Body of pancreas (tissue), 4 donors: ENCODE results near the gene SLC9A6. TPM values are rescaled to one million over a fixed set of nuclear protein-coding genes. Genes with fewer than 3 reads are reported as not detected.

Experiments
- ATAC-seq: fragments of 150-250 bp; one replicate; pipeline ENCODE4 v1.9.1; 2016
- DNase-seq, 4 donors: peaks; one replicate each; pipeline ENCODE4 v3.0.0-alpha.2; 2019
- H3K27ac ChIP-seq, 4 donors: fragments of 200-600 bp; sonication (generic); 1 replicate in 3 of 4; 2 replicates in 1 of 4; pipeline versions ENCODE4 v1.5.1 to v1.6.1; 2016 to 2019; ENCODE audit warnings: mild to moderate bottlenecking in 1 of 4, mixed read lengths in 1 of 4, moderate library complexity in 1 of 4
- H3K27me3 ChIP-seq, 2 donors: fragments of 200-600 bp; sonication (generic); one replicate each; pipeline ENCODE4 v1.6.0; 2016; ENCODE audit warnings: mild to moderate bottlenecking in 1 of 2
- H3K36me3 ChIP-seq, 2 donors: fragments of 200-600 bp; sonication (generic); replicated peaks in 1 of 2; 2 replicates each; pipeline ENCODE4 v1.5.1; 2016; ENCODE audit warnings: low read depth in 2 of 2; ENCODE audit not compliant: insufficient read depth in 1 of 2
- H3K4me1 ChIP-seq: fragments of 200-600 bp; sonication (generic); one replicate; pipeline ENCODE4 v1.6.0; 2016
- H3K4me3 ChIP-seq, 2 donors: fragments of 200-600 bp; sonication (generic); 1 replicate in 1 of 2; 2 replicates in 1 of 2; pipeline ENCODE4 v1.5.1; 2016 to 2019
- H3K9me3 ChIP-seq, 3 donors: fragments of 200-600 bp; sonication (generic); 1 replicate in 2 of 3; 2 replicates in 1 of 3; pipeline ENCODE4 v1.5.1; 2016
- POLR2A ChIP-seq, 3 donors: fragments of 450-650 bp; IDR thresholded peaks; one replicate each; pipeline ENCODE4 v1.6.1; 2016; ENCODE audit warnings: antibody characterized with exemption in 3 of 3, mild to moderate bottlenecking in 2 of 3
- WGBS, 2 donors: methylation state at CpG; one replicate each; pipeline ENCODE4 v1.1.5; 2017; 5-methylcytosine and 5-hydroxymethylcytosine counted together
- intact Hi-C: fragments of 100-400 bp; cut with DNase I; formaldehyde crosslinking; loops from one replicate; pipeline ENCODE4 v1.15.1; 2023
- total RNA-seq, 2 donors: library from RNA; depleted of rRNA; stranded (reverse); fragments of >200 nt; gene quantifications; one replicate each; pipeline ENCODE4 v1.1.0, GENCODE V29; 2016
- TF ChIP-seq, protein P1 (sequence below), 7 experiments: fragments of 450-650 bp in 4 of 7; fragments of 200-600 bp in 3 of 7; sonication (generic) in 3 of 7; IDR thresholded peaks; one replicate each; pipeline ENCODE4 v1.5.1; 2016 to 2019; ENCODE audit warnings: antibody characterized with exemption in 7 of 7

SLC9A6 gene
- total RNA-seq = 1 to 10 TPM; 1.6 to 6.2 TPM

DNA sequence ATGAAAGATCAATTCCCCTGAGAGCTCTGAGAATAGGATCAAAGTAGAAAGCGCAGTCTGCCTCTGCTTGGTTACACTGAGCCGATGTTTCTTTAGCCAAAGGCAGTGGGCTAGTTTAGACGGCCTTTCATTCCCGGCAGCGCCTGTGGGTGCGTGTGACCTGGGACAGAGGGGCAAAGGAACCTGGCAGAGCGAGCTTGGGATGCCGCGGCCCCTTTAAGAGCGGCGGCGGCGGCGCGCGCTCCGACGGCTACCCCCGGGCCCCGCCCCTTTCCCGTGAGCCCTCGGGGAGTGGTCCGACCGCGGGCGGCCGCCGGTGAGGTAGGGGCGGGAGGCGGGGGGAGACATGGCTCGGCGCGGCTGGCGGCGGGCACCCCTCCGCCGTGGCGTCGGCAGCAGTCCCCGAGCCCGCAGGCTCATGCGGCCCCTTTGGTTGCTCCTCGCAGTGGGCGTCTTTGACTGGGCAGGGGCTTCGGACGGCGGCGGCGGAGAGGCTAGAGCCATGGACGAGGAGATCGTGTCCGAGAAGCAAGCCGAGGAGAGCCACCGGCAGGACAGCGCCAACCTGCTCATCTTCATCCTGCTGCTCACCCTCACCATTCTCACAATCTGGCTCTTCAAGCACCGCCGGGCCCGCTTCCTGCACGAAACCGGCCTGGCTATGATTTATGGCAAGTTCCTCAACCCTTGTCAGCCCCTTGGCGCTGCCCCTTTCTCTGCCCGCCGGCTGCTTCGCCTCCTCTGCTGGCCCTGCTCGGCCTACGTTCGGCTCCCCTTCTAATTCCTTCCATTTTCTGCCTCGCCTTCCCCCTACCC lies at the start of gene SLC9A6:
Gene SLC9A6 (plus strand): TSS at position 279 of the 816 bp plus-strand sequence. CDS start 224 bp downstream, at position 503.
- no peaks in the 10 kb centered on the region for H3K36me3 ChIP-seq
- intact Hi-C loops = no loop called here
- H3K4me3 ChIP-seq = peak within 1 kb of the TSS; percentile 41 to 48
- peak; percentile 70 to 84 (median 74) for DNase-seq
- TF ChIP-seq, protein P1, sequence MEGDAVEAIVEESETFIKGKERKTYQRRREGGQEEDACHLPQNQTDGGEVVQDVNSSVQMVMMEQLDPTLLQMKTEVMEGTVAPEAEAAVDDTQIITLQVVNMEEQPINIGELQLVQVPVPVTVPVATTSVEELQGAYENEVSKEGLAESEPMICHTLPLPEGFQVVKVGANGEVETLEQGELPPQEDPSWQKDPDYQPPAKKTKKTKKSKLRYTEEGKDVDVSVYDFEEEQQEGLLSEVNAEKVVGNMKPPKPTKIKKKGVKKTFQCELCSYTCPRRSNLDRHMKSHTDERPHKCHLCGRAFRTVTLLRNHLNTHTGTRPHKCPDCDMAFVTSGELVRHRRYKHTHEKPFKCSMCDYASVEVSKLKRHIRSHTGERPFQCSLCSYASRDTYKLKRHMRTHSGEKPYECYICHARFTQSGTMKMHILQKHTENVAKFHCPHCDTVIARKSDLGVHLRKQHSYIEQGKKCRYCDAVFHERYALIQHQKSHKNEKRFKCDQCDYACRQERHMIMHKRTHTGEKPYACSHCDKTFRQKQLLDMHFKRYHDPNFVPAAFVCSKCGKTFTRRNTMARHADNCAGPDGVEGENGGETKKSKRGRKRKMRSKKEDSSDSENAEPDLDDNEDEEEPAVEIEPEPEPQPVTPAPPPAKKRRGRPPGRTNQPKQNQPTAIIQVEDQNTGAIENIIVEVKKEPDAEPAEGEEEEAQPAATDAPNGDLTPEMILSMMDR (IDR thresholded peaks at IDR 0.05) = no peak
- TF ChIP-seq POLR2A (IDR thresholded peaks at IDR 0.05) = peak in 2 of 3 donors; percentile 36 to 38
- no peaks in the 10 kb centered on the region for H3K27me3 ChIP-seq
- 0 to 1% methylated on average over 16 to 38 of the region's 68 CpGs for WGBS, 2 donors
- peak; percentile 99 for ATAC-seq
- H3K27ac ChIP-seq = peak within 1 kb of the TSS; percentile 53 to 74 (median 66)
- H3K4me1 ChIP-seq = peaks cover 7% of the 10 kb centered on the region
- no peaks in the 10 kb centered on the region for H3K9me3 ChIP-seq

DNA sequence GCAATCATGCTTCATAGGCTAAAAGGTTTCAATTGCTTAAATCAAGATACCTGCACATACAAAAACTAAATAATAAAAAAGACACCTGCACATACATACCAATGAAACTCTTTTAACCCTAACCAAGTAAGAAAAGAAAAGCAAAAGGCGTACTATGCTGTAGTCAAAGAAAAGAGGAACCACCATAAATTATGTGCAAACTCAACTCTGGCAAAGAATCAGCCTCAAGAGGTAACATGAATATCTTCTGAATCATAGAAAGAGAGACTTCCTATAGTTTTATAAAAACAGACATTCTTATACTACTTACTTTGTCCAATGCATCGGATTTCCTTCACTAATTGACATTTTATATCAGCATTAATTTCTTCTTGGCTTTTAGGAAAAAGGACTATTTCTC lies 40.7 kb upstream of the SLC9A6 start:
- H3K27ac ChIP-seq = no peak overlapping the region
- H3K36me3 ChIP-seq = no peaks in the 10 kb centered on the region
- H3K9me3 ChIP-seq = no peaks in the 10 kb centered on the region
- WGBS, 2 donors = 63 to 90% methylated on average over 2 of the region's 2 CpGs
- no peak overlapping the region for H3K4me3 ChIP-seq
- DNase-seq (no peak), ATAC-seq (no peak)
- no peak for TF ChIP-seq POLR2A (IDR thresholded peaks at IDR 0.05)
- TF ChIP-seq, protein P1 (IDR thresholded peaks at IDR 0.05) = no peak
- intact Hi-C loops = no loop called here
- H3K27me3 ChIP-seq = no peaks in the 10 kb centered on the region
- no peaks in the 10 kb centered on the region for H3K4me1 ChIP-seq

DNA sequence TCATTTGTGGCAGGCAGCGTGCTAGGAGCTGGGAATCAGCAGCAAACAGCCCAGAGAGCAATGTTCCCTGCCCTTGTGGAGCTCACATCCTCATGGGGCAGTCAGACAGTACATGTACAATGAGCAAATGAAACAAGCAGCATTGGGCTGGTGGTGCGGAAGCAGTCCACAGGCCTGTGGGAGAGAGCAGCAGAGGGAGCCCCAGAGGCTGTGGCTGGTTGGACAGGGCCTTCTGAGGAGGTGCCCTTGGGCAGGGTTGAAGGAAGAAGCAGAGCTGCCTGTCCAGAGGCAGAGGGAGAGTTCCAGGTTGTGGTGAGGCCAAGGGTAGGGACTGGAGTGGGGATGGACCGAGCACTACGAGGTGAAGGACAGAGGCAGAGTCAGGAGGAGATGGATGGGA lies 33.9 kb upstream of the SLC9A6 start:
- no peak for ATAC-seq
- TF ChIP-seq, protein P1 (IDR thresholded peaks at IDR 0.05) = no peak
- no peak for TF ChIP-seq POLR2A (IDR thresholded peaks at IDR 0.05)
- no peaks in the 10 kb centered on the region for H3K4me1 ChIP-seq
- H3K27me3 ChIP-seq = no peaks in the 10 kb centered on the region
- intact Hi-C loops = no loop called here
- no peak overlapping the region for H3K4me3 ChIP-seq
- H3K27ac ChIP-seq = no peak overlapping the region
- H3K9me3 ChIP-seq = no peaks in the 10 kb centered on the region
- WGBS, 2 donors = 71 to 86% methylated on average over 3 to 4 of the region's 4 CpGs
- no peak for DNase-seq
- no peaks in the 10 kb centered on the region for H3K36me3 ChIP-seq

GRCh38 chrX:135973025-135973547 lies 12.1 kb upstream of the SLC9A6 start:
- ATAC-seq (peak; percentile 9), DNase-seq (peak; percentile 8 to 14 (median 10))
- TF ChIP-seq POLR2A (IDR thresholded peaks at IDR 0.05) = no peak
- TF ChIP-seq, protein P1 (IDR thresholded peaks at IDR 0.05) = no peak
- Histone ChIP-seq H3K27me3 (no peaks in the 10 kb centered on the region), H3K27ac (peak overlapping the region; percentile 77 to 97 (median 90)), H3K4me3 (peak overlapping the region; percentile 18 to 56), H3K36me3 (no peaks in the 10 kb centered on the region), H3K4me1 (peaks cover 12% of the 10 kb centered on the region), H3K9me3 (no peaks in the 10 kb centered on the region)
- 0% methylated on average over 6 to 10 of the region's 10 CpGs for WGBS, 2 donors
- intact Hi-C loops = no loop called here
